Tibial artery (tissue), 4 donors: ENCODE data around the gene TMEM120A.

Experiments
- DNase-seq, 2 donors: peaks; one replicate each; pipeline ENCODE4 v3.0.0-alpha.2; 2019
- H3K27ac ChIP-seq, 2 donors: fragments of 200-600 bp; sonication (generic) in 1 of 2; 1 replicate in 1 of 2; 2 replicates in 1 of 2; pipeline ENCODE4 v1.5.1; 2018 to 2019; ENCODE audit warnings: mild to moderate bottlenecking in 1 of 2
- H3K27me3 ChIP-seq, 2 donors: fragments of 200-600 bp; sonication (generic) in 1 of 2; one replicate each; pipeline versions ENCODE4 v1.5.1 to v1.6.0; 2016 to 2019
- H3K36me3 ChIP-seq, 3 donors: fragments of 200-600 bp; sonication (generic) in 2 of 3; one replicate each; pipeline ENCODE4 v1.5.1; 2016 to 2019; ENCODE audit warnings: mild to moderate bottlenecking in 2 of 3
- H3K4me1 ChIP-seq, 4 donors: fragments of 200-600 bp; sonication (generic) in 2 of 4; 1 replicate in 3 of 4; 2 replicates in 1 of 4; pipeline ENCODE4 v1.5.1; 2016 to 2019
- H3K4me3 ChIP-seq, 2 donors: fragments of 200-600 bp; sonication (generic) in 1 of 2; 1 replicate in 1 of 2; 2 replicates in 1 of 2; pipeline ENCODE4 v1.5.1; 2018 to 2019; ENCODE audit warnings: mild to moderate bottlenecking in 2 of 2
- H3K9me3 ChIP-seq, 3 donors: fragments of 200-600 bp; sonication (generic) in 1 of 3; one replicate each; pipeline ENCODE4 v1.5.1; 2016 to 2019
- intact Hi-C: fragments of 100-400 bp; cut with DNase I; formaldehyde crosslinking; loops from one replicate; pipeline ENCODE4 v1.15.0; 2023; ENCODE audit warnings: low total_unique reads
- TF ChIP-seq, protein P1 (sequence below), 2 experiments: fragments of 200-600 bp in 1 of 2; fragments of 450-650 bp in 1 of 2; IDR thresholded peaks; one replicate each; pipeline ENCODE4 v1.5.1; 2017 to 2019; ENCODE audit warnings: antibody characterized with exemption in 2 of 2, mild to moderate bottlenecking in 1 of 2, moderate library complexity in 1 of 2

Gene TMEM120A

DNA sequence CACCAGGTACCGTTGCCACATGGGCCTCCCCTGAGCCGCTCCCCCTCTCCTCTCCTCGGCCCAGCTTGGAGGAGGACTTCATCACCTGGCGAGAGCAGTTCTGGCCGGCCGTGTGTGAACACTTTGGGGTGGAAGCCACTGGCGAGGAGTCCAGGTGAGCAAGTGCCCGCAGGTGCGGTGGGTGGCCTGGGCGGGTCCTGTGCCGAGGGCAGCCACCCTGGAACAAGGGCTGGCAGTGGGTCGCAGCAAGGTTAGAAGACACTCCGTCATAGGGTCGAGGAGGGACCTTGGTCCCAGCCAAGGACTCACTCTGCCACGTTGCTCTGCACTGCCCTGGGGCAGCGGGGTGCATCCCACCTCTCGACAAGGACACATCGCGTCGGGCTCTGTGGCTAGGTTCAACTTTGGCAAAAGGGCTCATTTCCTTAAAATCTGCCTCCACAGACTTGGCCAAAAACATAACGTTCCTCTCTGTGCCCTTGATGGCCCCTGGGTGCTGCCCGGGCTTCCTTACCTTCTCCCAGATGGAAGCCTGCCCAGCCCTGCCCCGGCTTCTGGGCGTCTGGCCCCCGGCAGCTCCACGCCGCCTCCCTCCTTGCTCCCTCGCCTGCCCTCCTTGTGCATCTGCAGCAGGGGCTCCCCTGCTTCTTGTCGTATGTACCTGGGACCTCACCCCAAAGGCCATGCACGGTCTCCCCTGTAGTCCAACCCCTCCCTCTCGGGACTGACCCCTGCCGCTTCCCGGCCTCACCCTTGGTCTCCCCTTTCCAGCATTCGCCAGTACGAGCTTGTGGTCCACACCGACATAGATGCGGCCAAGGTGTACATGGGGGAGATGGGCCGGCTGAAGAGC lies 12.7 kb downstream of the TMEM120A start:
- no peak overlapping the region for H3K27ac ChIP-seq
- H3K27me3 ChIP-seq = no peaks in the 10 kb centered on the region
- intact Hi-C loops = no loop called here
- peak in 1 of 2 donors; percentile 67 for DNase-seq
- peaks cover 0 to 14% (median 9%) of the 10 kb centered on the region in 4 donors for H3K4me1 ChIP-seq
- TF ChIP-seq, protein P1, sequence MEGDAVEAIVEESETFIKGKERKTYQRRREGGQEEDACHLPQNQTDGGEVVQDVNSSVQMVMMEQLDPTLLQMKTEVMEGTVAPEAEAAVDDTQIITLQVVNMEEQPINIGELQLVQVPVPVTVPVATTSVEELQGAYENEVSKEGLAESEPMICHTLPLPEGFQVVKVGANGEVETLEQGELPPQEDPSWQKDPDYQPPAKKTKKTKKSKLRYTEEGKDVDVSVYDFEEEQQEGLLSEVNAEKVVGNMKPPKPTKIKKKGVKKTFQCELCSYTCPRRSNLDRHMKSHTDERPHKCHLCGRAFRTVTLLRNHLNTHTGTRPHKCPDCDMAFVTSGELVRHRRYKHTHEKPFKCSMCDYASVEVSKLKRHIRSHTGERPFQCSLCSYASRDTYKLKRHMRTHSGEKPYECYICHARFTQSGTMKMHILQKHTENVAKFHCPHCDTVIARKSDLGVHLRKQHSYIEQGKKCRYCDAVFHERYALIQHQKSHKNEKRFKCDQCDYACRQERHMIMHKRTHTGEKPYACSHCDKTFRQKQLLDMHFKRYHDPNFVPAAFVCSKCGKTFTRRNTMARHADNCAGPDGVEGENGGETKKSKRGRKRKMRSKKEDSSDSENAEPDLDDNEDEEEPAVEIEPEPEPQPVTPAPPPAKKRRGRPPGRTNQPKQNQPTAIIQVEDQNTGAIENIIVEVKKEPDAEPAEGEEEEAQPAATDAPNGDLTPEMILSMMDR (IDR thresholded peaks at IDR 0.05) = no peak
- H3K9me3 ChIP-seq = no peaks in the 10 kb centered on the region
- H3K36me3 ChIP-seq = peaks cover 27 to 76% (median 74%) of the 10 kb centered on the region in 3 donors
- no peak overlapping the region for H3K4me3 ChIP-seq

DNA sequence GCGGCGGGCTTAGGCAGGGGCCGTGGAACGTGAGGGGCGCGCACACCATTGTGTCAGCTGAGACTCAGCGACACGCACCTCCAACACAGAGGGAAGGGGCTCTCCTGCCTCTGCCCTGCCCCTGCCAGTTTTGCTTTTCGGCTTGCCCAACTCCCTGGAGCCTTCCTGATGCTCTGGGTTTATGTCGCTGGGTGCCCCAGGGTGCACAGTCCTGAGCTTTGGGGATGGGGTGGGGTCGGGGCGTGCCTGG lies 13.3 kb downstream of the TMEM120A start:
- TF ChIP-seq, protein P1 (IDR thresholded peaks at IDR 0.05) = no peak
- Histone ChIP-seq H3K4me3 (no peak overlapping the region), H3K36me3 (peaks cover 22 to 71% (median 69%) of the 10 kb centered on the region in 3 donors), H3K27me3 (no peaks in the 10 kb centered on the region), H3K9me3 (no peaks in the 10 kb centered on the region), H3K27ac (no peak overlapping the region), H3K4me1 (peaks cover 0 to 14% (median 9%) of the 10 kb centered on the region in 4 donors)
- no peak for DNase-seq
- intact Hi-C loops = no loop called here

DNA sequence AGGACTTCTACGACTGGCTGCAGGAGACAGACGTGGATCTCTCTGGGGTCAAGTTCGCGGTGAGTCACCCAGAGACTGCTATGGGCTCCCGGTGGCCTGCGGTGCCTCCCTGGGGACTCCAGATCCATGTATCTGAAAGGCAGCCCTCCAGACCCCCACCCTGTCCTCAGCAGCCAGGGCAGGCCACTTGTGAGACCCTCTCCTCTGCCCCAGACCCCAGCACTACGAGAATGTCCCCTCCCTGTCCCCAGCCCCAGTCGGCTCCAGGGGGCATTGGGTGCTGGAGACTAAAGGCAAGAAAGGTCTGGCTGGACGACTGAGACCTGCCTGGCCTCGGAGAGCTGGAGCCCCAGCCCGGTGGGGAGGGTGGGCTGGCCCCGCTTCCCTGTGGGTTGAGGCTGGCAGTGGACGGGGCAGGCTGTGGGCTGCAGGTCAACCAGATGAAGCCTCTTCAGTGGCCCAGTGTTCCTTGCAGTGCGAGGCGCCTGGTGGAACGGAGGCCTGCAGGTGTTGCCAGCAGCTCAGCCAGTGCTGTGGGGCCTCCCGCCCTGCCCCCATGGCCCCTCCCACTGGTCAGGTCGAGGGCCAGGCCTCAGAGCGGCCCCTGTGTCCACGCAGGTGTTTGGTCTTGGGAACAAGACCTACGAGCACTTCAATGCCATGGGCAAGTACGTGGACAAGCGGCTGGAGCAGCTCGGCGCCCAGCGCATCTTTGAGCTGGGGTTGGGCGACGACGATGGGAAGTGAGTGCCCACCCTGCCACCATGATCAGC lies 13.8 kb downstream of the TMEM120A start:
- H3K36me3 ChIP-seq = peaks cover 17 to 66% (median 64%) of the 10 kb centered on the region in 3 donors
- TF ChIP-seq, protein P1 (IDR thresholded peaks at IDR 0.05) = no peak
- no peak overlapping the region for H3K4me3 ChIP-seq
- no peak overlapping the region for H3K27ac ChIP-seq
- H3K27me3 ChIP-seq = no peaks in the 10 kb centered on the region
- H3K9me3 ChIP-seq = no peaks in the 10 kb centered on the region
- intact Hi-C loops = no loop called here
- H3K4me1 ChIP-seq = peaks cover 0 to 14% (median 9%) of the 10 kb centered on the region in 4 donors
- DNase-seq = peak in 1 of 2 donors; percentile 66

DNA sequence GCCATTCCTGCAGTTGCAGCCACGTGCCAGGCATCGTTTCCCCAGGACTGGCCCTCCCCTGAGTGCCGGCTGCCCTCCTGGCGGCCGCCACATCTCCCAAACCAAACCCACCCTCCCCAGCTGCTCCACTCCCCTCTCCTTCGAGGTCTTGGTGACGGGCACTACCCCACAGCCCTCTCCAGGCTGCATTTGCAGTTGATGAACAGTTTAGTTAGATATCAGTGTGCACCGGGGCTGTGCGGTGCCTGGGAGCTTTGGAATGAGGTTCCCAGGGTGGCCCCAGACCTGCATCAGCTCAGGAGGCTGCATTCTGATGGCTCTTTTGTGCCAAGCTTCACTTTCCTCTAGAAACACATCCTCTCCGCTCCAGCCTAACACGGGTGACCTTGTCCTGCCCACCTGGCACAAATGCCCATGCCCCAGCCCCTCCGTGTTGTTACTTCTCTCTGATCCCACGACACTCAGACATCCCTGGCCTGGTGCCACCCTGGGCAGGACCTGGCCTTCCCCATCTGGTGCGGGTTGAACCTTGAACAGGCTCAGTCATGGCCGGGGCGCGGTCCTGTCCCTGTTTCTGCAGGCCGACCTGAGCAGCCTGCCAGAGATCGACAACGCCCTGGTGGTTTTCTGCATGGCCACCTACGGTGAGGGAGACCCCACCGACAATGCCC lies 14.5 kb downstream of the TMEM120A start:
- Histone ChIP-seq H3K9me3 (no peaks in the 10 kb centered on the region), H3K4me3 (no peak overlapping the region), H3K27me3 (no peaks in the 10 kb centered on the region), H3K36me3 (peaks cover 9 to 58% (median 56%) of the 10 kb centered on the region in 3 donors), H3K4me1 (peaks cover 0 to 14% (median 9%) of the 10 kb centered on the region in 4 donors), H3K27ac (no peak overlapping the region)
- TF ChIP-seq, protein P1 (IDR thresholded peaks at IDR 0.05) = no peak
- intact Hi-C loops = no loop called here
- DNase-seq = peak in 1 of 2 donors; percentile 72

DNA sequence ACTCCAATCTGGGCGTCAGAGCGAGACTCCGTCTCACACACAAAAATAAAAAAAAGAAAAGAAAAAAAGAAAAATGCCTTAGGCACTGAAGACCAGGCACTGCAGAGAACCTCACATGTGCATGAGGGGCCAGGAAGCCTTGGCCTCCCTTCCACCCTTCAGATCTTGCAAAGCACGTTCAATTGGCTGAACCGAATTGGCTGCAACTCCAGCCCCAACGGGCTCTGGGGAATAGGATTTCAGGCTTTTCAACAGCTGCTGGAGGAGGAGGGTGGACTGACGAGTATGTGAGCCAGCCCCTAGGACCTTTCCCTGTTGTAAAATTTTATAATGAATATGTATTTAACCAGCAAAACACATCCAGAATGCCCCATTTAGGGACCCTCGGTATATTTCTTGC lies 16.7 kb downstream of the TMEM120A start:
- Histone ChIP-seq H3K27me3 (no peaks in the 10 kb centered on the region), H3K4me1 (peaks cover 0 to 14% (median 9%) of the 10 kb centered on the region in 4 donors), H3K4me3 (no peak overlapping the region), H3K27ac (peak overlapping the region; percentile 23 to 45), H3K9me3 (no peaks in the 10 kb centered on the region), H3K36me3 (peaks cover 13 to 51% (median 35%) of the 10 kb centered on the region in 3 donors)
- peak; percentile 78 to 92 for DNase-seq
- intact Hi-C loops = no loop called here
- TF ChIP-seq, protein P1 (IDR thresholded peaks at IDR 0.05) = no peak
